Measurements from ENCODE around the gene CDC25C.

DNA sequence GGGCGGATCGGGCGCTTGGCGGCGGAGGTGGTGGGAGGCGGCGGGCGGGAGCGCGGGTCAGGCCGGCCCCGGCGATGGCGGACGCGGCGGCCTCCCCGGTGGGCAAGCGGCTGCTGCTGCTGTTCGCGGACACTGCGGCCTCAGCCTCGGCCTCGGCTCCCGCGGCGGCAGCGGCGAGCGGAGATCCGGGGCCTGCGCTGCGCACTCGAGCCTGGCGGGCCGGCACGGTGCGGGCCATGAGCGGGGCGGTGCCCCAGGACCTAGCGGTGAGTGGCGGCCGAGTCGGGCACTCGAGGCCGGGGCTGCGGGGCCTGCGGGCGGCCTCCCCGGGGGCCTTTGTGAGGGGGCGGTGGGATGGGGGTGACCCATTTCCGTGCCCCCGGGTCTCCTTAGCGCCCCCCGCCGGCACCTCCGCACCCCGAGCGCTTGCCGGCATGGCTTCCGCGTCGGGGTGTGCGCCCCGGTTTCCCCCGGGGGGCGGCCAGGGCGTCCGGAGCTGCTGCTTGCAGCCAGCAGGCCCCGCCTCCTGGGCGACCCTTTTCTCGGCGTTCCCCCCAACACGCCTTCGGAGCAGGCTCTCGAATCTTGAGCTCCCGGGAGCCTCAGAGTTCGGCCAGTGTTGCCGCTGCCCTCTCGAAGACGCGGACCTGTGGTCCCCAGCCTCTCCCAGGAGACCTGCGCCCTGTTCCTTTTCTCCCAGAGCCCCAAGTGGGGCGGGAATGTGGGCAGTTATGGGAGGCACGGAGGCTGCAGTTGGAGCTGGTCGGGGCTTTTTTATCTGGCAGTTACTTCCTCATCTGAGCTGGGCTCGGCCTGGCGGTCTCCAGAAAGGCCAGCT is 21.3 kb upstream of the CDC25C start:
- TF ChIP-seq EZH2 (IDR thresholded peaks at IDR 0.05; ENCODE audit: insufficient read depth, poor library complexity, severe bottlenecking): no peak
- TF ChIP-seq EZH2phosphoT487 (IDR thresholded peaks at IDR 0.05; ENCODE audit: insufficient read depth, low read depth): no peak

Measured in GM23248 (cell line).